NCI-H345 treated with DMSO at 0.1 percent for 48 hours (cell line): Measurements from ENCODE around the gene SIRPG.
"Not testable (repeated sequence)": the region's sequence is repeated elsewhere in the genome, so short reads cannot be mapped to it uniquely, and the experiment has no call there.

Experiments used
- DNase-seq: peaks from one replicate; lab custom pipeline; 2025; ENCODE audit not compliant: unreplicated experiment; lab: John Stamatoyannopoulos, UW

The SIRPG gene

DNA sequence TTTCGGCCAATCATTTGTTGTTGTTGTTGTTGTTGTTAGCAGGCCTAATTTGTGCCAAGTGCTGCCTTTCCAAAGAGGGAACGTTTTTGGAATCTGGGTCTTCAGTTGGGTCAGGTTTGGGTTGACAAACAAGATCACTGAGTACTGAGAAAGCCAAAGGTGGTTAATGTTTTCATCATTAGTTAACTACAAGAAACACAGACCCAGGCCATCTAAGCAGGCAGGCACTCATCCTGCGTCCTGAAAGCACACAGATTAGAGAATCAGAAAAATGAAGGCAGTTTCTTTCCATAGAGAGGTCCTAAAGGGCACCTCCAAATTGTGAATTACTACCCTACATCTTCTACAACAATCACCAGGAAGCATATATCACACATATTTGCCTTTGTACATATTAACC, 15.1 kb upstream of the SIRPG start:
- DNase-seq: no peak

DNA sequence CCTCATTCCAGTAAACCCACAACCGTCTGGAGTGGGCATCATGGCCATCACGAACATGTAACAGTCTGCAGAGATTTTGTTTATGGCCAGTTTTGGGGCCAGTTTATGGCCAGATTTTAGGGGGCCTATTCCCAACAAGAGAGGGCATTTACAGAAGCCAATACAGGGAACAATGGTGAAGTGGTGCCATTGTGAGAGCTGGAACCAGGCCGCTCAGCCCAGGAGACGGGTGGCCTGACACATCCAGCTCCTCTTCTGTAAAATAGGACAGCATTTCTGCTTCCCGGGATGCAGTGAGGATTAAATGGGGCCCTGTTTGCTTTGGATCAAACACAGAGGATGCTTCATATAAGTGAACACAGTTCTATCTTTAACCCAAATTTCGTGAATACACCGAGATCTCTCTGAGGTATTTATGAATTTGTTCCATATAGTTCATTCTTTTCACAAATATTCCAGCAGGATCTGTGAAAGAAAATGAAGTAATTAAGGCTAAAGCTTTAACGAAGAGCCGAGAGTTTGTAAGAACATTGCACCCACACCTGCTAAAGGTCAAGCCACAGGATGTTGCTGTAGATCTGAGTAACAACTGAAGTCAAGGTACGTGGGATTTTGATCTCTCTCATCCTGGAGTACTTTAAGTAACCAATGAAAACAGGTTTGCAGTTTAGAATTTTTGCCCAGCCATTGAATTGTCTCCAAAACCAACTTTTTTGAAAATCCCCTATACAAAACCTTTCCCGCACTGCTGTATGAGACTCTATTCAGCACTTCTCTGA, 14.5 kb upstream of the SIRPG start:
- DNase-seq: no peak

DNA sequence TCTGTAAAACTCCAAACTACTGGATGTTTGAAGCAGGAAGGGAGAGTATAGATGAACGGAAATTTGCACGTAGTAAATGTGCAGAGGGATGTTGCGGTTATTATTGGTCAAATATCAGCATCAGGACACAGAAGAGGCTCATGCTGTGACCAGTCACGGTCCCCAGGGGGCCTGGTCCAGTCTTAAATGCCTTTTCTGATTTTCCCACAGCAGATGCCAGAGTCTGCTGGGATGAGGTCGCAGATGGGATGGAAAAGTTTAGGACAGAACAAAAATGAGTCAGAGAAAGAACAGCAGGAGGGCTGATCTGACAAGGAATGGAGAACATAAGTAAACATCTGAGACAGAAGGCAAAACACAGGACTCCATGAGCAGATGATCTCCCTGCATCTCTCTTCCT, 11.7 kb upstream of the SIRPG start:
- no peak for DNase-seq

DNA sequence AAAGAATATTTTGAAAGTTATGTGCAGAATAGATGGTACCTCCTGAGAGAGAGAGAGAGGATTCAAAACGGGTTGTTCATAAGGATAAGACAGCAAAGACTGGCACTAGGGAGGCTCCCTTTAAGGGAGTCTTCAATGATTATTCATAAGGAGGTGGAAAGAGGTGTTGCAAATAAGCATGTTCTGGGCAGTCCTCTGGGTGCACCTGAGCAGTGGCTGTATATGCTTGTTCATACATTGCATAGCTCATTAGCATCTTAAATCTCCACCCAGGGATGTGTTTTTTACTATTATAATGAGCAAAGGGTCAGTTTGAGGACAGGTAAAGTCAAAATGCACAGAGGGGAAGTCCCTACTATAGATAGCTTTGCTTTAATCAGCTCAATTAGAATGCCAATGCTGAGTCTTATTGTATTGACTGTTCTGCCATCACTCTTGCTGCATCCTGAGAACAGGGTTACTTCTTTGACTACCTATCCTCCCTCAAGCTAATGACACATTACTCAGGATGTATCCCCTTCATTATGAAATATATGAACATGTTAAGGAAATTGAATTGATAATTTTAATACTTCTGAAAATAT, 10.0 kb upstream of the SIRPG start:
- DNase-seq: no peak

DNA sequence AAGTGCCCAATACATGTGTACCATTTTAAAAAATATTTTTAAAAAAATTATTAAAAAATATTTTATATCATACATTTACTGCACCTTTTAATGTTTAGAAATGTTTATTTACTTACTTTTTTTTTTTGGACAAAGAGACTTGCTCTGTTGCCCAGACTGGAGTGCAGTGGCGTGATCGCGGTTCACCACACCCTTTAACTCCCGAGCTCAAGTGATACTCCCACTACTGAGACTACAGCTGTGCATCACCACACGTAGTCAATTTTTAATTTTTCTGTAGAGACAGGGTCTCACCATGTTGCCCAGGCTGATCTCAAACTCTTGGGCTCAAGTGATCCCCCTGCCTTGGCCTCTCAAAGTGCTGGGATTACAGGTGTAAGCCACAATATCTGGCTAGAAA, 9.2 kb upstream of the SIRPG start:
- no peak for DNase-seq

DNA sequence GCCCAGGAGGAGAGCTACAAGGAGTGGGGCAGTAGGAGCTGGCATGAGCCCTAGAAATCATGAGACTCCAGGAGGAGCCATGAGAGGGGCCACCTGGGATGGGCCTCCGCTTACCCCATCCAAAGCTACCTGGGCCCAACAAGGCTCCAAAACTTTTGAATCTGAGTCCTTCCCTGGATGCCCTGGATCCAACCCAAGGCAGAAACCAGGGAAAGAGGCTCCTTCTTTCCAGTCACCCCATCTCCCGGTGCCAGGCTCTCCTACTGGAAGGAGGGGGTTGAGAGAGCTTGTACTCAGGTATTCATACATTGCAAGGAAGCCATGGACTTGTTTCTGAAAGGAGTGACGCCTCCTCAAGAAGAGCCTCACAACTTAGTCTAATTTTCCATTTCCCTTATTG, 7.8 kb upstream of the SIRPG start:
- DNase-seq: no peak

DNA sequence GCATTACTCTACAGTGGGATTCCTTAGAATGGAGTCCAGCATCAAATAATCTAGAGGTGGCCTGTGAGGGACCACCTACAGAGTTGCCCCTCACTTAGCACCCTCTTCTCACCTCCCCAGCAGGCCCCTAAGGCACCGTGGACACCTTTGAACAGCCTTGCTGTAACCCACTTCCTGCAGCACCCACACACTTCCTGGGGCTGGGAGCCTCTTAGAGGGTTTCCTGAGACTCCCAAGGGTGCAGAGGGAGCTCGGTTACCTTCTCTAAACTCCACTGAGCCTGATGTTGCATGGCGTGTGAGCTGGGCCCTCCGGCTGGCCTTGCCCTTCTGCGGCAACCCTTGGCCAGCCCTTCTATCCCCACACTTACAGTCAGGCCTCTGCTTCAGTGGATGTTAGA, 7.3 kb upstream of the SIRPG start:
- no peak for DNase-seq

DNA sequence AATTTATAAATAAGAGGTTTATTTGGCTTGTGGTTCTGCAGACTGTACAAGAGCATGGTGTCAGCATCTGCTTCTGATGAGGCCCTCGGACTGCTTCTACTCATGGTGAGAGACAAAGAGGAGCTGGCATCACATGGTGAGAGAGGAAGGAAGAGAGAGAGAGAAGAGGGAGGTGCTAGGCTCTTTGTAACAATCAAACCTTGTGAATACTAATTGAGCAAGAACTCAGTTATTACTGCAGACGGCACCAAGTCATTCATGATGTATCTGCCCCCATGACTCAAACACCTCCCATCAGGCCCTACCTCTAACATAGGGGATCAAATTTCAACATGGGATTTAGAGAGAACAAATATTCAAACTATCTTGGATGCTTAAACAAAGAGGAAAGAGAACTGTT, 6.3 kb upstream of the SIRPG start:
- no peak for DNase-seq

DNA sequence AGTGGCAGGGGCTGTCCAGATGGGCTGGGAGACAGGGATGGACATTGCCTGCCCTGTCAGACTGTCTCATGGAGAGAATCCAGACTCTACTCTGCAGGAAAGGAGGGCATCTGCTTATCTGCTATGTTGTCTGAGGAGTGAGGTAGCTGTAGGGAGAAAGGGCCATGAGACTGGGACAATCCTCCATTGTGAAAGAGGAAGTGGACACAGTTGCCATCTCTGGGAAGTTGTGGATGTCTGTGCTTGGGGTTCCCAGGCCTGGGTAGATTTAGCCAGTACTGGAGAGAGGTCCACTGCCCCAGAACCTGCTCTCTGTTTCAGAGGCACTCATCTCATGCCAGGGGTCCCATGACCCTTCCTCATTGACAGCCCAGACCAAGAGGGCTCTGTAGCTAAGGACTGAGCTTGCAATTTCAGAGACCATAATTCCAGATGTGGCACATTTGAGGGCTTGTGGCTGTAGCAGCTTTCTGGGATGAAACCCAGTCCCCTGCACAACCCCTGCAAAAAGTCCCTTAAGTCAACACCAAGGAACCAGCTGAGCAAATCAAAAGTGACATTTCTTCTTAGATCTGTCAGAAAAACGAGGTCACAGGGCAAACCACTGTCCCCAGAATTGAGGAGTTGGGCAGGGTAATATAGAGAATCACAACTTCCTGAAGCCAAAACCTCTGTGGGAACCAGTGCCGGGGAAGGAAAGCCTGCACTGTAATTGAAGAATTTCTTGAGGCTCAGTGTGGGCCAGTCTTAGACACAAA, 4.1 kb upstream of the SIRPG start:
- DNase-seq: no peak

DNA sequence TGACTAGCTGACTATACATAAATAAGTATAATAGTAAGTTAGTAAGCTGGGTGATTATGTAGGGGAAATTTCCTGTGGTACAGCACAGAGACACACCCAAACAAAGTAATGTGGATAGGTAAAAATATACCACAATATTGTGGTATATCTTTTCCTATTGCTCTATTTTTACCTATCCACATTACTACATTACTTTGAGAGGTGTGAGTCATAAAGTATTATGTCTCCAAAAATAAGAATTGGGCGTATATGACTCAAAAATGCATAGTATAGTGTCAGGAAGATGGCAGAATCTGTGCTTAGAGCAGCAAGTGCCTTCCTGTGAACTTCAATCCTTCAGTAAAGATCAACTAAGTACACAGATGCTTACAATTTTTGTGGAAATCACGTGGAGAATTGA, 2.7 kb upstream of the SIRPG start:
- DNase-seq: no peak

DNA sequence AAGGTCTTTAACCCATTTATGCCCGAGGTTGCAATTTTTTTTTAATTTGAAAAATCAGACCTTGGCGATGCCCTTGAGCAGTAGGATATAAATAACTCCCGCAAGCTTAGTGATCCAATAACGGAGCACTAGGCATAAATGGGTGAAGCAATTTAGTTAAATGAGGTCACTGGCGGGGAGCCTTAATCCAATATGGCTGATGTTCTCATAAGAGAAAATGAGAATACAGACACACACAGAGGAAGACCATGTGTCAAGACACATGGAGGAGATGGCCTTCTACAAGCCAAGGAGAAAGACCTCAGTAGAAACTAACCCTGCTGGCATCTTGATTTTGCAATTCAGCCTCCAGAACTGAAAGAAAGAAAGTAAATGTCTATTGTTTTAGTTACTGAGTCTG, 735 bp downstream of the SIRPG start:
- no peak for DNase-seq

DNA sequence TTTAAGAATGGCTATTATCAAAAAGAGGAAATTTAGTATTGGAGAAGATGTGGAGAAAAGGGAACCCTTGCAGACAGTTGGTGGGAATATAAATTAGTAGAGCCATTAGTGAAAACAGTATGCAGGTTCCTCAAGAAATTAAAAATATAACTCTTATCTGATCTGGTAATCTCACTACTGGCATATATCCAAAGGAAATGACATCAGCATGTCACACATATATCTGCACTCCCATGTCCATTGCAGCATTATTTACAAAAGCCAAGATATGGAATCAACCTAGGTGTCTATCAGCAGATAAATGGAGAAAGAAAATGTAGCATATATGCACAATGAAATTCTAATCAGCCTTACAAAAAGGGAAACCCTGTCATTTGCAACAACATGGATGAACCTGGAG, 2.6 kb downstream of the SIRPG start:
- DNase-seq: no peak

DNA sequence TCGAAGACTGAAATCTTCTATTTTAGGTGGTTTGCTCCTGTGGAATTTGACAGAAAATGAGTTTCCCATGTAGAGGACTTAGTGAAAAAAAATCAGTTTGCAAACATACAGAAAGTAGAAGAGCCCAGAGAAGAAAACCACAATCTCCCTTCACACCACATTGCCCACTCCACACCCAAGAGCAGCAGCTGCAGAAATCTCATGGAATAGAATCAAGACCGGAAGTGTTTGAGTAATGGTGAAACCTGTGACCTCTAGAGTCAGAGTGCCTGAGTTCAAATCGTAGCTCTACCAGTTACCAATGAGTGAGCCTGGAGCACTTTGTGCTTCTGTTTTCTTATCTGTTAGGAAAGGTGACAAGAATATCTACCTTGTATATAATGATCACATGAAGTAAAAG, 4.6 kb downstream of the SIRPG start:
- no peak for DNase-seq

DNA sequence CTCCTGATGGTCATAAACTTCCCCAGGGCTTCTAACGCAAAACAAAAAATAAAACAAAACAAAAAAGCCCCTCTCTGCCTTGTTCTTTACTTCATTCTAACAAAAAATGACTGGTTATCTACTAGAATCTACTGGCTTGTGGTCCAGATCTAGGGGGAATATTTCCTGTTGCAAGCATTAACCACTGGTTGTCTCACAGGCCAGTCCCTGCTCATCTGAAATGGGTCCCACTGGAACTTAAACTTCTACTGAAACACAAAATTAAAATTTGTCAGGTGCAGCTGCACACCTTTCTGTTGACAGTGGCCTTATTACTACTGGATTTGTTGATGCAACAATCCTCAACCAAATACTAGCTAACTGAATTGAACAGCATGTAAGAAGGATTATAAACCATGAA, 5.5 kb downstream of the SIRPG start:
- DNase-seq: no peak

DNA sequence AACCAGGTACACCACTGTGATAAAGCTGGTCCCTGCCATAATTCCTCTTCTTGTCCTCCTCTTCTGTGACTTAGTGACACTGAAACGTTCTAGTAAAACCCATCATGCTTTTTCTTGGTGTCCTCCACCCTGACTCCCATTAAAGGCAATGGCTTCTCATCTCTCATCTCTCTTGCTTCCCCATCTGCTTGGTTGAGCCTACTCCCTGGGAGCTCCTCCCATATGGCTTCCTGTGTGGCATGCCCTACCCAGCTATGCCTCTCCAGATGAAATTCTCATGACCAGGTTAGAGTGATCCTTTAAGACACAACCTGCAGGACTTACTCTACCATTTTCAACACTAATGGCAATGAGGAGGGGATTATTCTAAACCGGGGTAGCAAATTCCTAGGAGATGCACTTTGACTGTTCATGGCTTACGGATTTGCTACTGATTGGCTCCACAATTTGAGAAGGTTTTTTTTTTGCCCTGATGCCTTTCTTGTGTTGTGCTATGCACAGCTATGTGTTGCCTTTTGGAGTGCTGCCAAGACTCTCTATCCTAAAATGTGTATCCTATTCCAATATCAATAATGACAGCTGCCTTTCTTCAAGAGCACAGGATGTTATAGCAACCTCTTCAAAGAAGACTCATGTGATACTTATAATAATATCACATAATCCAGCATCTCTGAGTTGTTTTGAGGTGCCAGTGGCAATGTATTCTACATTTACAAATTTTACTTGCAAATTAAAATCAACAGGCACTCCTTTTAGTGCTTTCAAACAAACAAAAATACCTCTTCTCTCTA, 6.1 kb downstream of the SIRPG start:
- DNase-seq: no peak

DNA sequence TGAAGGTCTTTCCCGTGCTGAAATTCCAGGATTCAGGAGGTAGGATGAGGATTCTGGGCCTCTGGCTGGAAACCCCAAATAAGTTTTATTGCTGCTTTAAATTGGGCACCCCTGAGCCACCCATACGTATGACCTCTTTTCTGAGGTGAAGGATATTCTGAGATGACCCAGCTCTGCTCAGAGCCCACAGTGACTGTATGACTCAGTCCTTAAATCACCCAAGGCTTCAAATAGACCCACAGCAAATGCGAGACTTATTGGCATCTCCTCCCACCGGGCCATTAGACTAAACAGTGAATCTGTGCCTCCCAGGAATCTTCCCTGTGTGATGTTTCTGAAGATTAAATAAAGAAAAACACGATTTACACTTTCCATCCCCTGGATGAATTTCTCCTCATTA, 9.5 kb downstream of the SIRPG start:
- DNase-seq: no peak

DNA sequence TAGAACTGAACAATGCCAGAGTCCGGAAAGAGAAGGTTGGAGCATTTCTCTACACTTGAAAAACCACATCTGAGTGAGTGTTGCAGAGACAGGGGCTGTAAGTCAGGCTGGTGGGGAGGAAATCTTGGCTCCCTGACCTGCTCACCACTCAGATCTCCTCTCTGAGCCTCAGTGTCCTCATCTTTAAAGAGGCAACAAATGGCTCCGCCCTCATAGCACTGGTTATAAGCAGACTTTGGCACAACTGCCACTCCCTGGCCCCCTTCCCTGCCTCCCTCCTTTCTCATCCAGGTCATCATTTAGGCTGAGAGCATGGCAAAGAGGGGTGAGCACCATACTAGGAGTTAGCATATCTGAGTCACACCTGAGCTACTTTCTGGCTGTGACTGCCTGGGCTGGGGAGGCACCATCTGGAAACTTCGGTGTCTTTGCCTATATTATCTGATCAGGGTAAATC, 10.6 kb downstream of the SIRPG start:
- no peak for DNase-seq

DNA sequence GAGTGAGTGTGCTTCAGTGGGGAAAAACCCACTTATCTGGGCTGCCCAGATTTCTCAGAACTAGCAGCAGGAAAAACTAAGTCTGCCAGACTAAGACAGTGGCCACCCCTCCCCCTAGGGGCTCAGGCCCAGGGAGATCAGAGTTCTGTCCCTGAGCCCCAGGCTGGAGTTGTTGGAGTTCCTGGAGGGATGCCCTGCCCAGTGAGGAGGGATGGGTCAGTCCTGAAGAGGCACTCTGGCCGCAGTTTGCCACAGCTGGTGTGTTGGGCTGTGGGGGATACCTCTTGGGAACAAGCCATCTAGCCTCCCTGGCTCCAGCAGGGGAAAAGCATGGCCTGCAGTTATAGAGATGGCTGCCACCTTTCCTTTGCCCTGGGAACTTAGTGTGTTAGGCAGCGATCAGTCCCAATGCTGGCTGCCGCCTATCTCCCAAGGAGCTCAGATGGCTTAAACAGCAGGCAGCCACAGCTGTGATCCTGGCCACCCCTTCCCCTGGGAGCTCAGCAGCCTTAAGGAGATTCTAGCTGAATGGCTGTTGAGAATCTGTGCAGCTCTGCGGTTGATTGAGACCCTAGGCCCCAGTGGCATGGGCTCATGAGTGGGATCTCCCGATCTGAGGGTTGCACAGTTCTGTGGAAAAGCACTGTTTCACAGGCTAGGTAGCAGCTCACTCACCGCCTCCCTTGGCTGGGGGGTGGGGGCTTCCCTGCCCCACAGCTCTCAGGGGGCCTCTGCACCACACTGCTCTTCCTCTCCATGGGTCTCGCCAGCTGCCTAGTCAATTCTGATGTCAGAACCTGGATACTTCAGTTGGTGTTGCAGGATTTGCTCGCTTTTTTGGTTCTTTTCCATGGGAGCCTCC, 13.2 kb downstream of the SIRPG start:
- DNase-seq: no peak

DNA sequence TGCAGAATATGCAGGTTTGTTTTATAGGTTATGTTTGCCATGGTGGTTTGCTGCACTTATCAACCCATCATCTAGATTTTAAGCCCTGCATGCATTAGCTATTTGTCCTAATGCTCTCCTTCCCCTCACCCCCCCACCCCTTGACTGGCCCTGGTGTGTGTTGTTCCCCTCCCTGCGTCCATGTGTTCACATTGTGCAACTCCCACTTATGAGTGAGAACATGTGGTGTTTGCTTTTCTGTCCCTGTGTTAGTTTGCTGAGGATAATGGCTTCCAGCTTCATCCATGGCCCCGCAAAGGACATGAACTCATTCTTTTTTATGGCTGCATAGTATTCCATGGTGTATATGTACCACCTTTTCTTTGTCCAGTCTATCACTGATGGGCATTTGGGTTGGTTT, 18.9 kb downstream of the SIRPG start:
- DNase-seq: not testable (repeated sequence)

DNA sequence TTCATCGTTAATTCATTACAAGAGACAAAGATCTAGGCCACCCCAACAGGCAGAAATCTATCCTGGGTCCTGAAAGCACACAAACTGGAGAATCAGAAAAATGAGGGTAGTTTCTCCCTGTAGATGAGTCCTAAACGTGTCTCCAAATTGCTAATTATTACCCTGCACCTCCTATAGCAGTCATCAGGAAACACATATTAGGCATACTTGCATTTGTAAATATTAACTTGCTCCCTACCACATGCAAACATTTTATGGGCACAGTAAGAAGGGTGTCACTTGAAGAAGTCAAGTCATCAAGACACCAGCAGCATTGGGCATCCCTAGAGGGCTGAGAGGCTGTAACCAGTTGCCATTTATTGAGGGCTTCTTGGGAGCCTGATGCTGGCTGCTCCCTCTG, 19.8 kb downstream of the SIRPG start:
- DNase-seq: no peak

DNA sequence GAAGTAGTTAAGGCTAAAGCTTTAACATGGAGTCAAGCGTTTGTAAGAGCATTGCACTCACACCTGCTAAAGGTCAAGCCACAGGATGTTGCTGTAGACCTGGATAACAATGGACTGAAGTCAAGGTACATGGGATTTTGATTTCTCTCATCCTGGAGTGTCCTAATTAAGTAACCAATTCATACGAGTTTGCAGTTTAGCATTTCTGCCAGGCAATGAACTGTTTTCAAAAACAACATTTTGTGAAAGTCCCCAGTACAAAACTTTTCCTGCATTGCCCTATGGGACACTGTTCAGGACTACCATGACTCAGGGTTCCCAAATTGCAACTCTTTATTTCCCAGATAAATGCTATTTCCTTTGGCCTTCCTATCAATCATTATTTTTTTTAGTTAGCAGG, 20.4 kb downstream of the SIRPG start:
- DNase-seq: no peak
